Chondrocyte (in vitro differentiated cells): Measurements from ENCODE around the gene ARHGEF10L. TPM values are rescaled to one million over a fixed set of nuclear protein-coding genes. Genes with fewer than 3 reads are reported as not detected.

Experiments used
- DNase-seq: peaks from one replicate; pipeline ENCODE4 v3.0.0; 2021; ENCODE audit warnings: mixed read lengths, low spot score
- H3K27ac Mint-ChIP-seq: one replicate; pipeline ENCODE4 v1.8.0; 2021; ENCODE audit warnings: mild to moderate bottlenecking, moderate library complexity, mixed read lengths; ENCODE audit not compliant: unreplicated experiment
- H3K27me3 Mint-ChIP-seq: 2 replicates; pipeline ENCODE4 v1.8.0; 2021; ENCODE audit warnings: low read depth, mixed read lengths
- H3K36me3 Mint-ChIP-seq: 2 replicates; pipeline ENCODE4 v1.8.0; 2021; ENCODE audit warnings: low read depth, mixed read lengths
- H3K4me1 Mint-ChIP-seq: 2 replicates; pipeline ENCODE4 v1.8.0; 2021; ENCODE audit warnings: low read depth, mild to moderate bottlenecking, mixed read lengths
- H3K4me3 Mint-ChIP-seq: one replicate; pipeline ENCODE4 v1.8.0; 2021; ENCODE audit warnings: mild to moderate bottlenecking, moderate library complexity, mixed read lengths; ENCODE audit not compliant: unreplicated experiment
- H3K9me3 Mint-ChIP-seq: 2 replicates; pipeline ENCODE4 v1.8.0; 2021; ENCODE audit warnings: low read depth, mixed read lengths
- CTCF ChIP-seq: fragments of 200-600 bp; sonication (generic); IDR thresholded peaks from 2 replicates; pipeline ENCODE4 v1.5.0; 2021; ENCODE audit warnings: antibody characterized with exemption, mild to moderate bottlenecking, moderate library complexity
- total RNA-seq: library from RNA; stranded (reverse); gene quantifications from 3 replicates; pipeline ENCODE4 v1.2.1, GENCODE V29; 2021

ARHGEF10L gene
- total RNA-seq, 1 donor from 2014 or later = 40.0 TPM

GRCh38 chr1:17643861-17644703 lies 104.6 kb downstream of the ARHGEF10L start:
- H3K4me3 Mint-ChIP-seq = no peak overlapping the region
- H3K27me3 Mint-ChIP-seq = no peaks in the 10 kb centered on the region
- no peak for TF ChIP-seq CTCF
- peaks cover 19% of the 10 kb centered on the region for H3K4me1 Mint-ChIP-seq
- no peak for DNase-seq
- no peaks in the 10 kb centered on the region for H3K9me3 Mint-ChIP-seq
- H3K27ac Mint-ChIP-seq = no peak overlapping the region
- H3K36me3 Mint-ChIP-seq = peaks cover 38% of the 10 kb centered on the region

- Mint-ChIP-seq H3K9me3 (no peaks in the 10 kb centered on the region), H3K27me3 (no peaks in the 10 kb centered on the region), H3K36me3 (peaks cover 30% of the 10 kb centered on the region), H3K27ac (no peak overlapping the region), H3K4me1 (peaks cover 19% of the 10 kb centered on the region), H3K4me3 (no peak overlapping the region)
- DNase-seq = no peak
- TF ChIP-seq CTCF = no peak
Observed at GRCh38 chr1:17645068-17645911, 105.8 kb downstream of the ARHGEF10L start.

- peak overlapping the region; percentile 8 for H3K27ac Mint-ChIP-seq
- H3K4me3 Mint-ChIP-seq = no peak overlapping the region
- peaks cover 23% of the 10 kb centered on the region for H3K36me3 Mint-ChIP-seq
- H3K27me3 Mint-ChIP-seq = no peaks in the 10 kb centered on the region
- H3K4me1 Mint-ChIP-seq = peaks cover 19% of the 10 kb centered on the region
- TF ChIP-seq CTCF = peak; percentile 38
- H3K9me3 Mint-ChIP-seq = no peaks in the 10 kb centered on the region
- no peak for DNase-seq
Observed at GRCh38 chr1:17646444-17647280, 107.2 kb downstream of the ARHGEF10L start.

- Mint-ChIP-seq H3K27me3 (no peaks in the 10 kb centered on the region), H3K4me3 (no peak overlapping the region), H3K9me3 (no peaks in the 10 kb centered on the region), H3K36me3 (peaks cover 17% of the 10 kb centered on the region), H3K27ac (no peak overlapping the region), H3K4me1 (peaks cover 20% of the 10 kb centered on the region)
- no peak for DNase-seq
- TF ChIP-seq CTCF = no peak
Observed at GRCh38 chr1:17648457-17649145, 109.1 kb downstream of the ARHGEF10L start.
